Ishikawa (cell line): ENCODE results near the gene GLT6D1.

ENCODE experiments used
- CEBPB ChIP-seq: IDR thresholded peaks from 2 replicates; pipeline ENCODE4 v1.6.1; 2012
- CREB1 ChIP-seq: IDR thresholded peaks from 2 replicates; pipeline ENCODE4 v1.6.1; 2012; ENCODE audit warnings: low read depth
- EGR1 ChIP-seq: IDR thresholded peaks from 2 replicates; pipeline ENCODE4 v1.6.1; 2012
- EP300 ChIP-seq: IDR thresholded peaks from 2 replicates; pipeline ENCODE4 v1.6.1; 2012; ENCODE audit warnings: borderline replicate concordance
- FOXM1 ChIP-seq: IDR thresholded peaks from 2 replicates; pipeline ENCODE4 v1.6.1; 2012; ENCODE audit warnings: low read depth, borderline replicate concordance
- MAX ChIP-seq: IDR thresholded peaks from 2 replicates; pipeline ENCODE4 v1.6.1; 2012
- NFIC ChIP-seq: IDR thresholded peaks from 2 replicates; pipeline ENCODE4 v1.6.1; 2012
- RAD21 ChIP-seq: IDR thresholded peaks from 2 replicates; pipeline ENCODE4 v1.6.1; 2012; ENCODE audit warnings: low read depth
- REST ChIP-seq: IDR thresholded peaks from 2 replicates; pipeline ENCODE4 v1.6.1; 2012; ENCODE audit warnings: low read depth, mild to moderate bottlenecking
- TAF1 ChIP-seq: IDR thresholded peaks from 2 replicates; pipeline ENCODE4 v1.6.1; 2012; ENCODE audit warnings: low read depth, mild to moderate bottlenecking
- TCF12 ChIP-seq: IDR thresholded peaks from 2 replicates; pipeline ENCODE4 v1.6.1; 2012; ENCODE audit warnings: low read depth
- TEAD4 ChIP-seq: IDR thresholded peaks from 2 replicates; pipeline ENCODE4 v1.6.1; 2012
- USF1 ChIP-seq: IDR thresholded peaks from 2 replicates; pipeline ENCODE4 v1.6.1; 2012
- YY1 ChIP-seq: IDR thresholded peaks from 2 replicates; pipeline ENCODE4 v1.6.1; 2012; ENCODE audit warnings: low read depth
- ZBTB7A ChIP-seq: IDR thresholded peaks from 2 replicates; pipeline ENCODE4 v1.6.1; 2012; ENCODE audit warnings: low read depth

Gene GLT6D1

GRCh38 chr9:135582541-135582940 is 56.8 kb downstream of the GLT6D1 start:
- TF ChIP-seq FOXM1 (no peak), RAD21 (no peak), YY1 (no peak), TCF12 (no peak), TEAD4 (no peak), ZBTB7A (no peak), NFIC (no peak), USF1 (no peak), REST (no peak), EGR1 (no peak), CREB1 (no peak), CEBPB (no peak), EP300 (no peak), TAF1 (no peak), MAX (no peak)

DNA sequence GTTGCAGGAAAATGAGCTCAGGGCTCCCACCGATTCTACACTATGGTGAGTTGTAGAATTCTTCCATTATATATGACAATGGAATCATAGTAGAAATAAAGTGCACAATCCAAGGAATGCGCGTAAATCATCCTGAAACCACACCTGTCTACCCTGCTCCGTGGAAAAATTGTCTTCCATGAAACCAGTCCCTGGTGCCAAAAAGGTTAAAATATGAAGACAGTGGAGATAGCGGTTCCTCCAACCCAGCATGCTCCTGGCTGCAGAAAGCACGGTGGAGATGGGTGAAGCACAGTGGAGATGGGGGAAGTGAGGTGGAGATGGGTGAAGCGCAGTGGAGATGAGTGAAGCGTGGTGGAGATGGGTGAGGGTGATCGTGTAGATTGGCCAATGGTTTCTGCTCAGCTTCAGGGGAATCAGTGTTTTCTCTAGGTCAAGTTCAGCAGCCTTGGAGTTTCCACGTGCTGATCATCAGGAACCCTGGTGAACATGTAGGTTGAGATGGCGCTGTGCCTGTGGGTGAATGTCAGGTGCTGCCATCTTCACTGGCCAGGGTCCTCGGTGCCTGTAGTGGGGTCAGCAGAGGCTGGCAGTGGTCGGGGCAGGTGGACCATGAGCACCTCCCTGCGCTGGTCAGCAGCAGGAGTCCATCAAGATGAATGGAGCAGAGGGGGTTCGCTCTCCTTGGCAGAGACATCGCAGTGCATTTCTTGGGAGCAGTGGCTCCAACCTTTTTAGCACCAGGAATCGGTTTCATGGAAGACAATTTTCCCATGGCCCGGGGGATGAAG is 57.5 kb downstream of the GLT6D1 start:
- no peak for TF ChIP-seq NFIC
- TF ChIP-seq TCF12: no peak
- TF ChIP-seq TAF1: no peak
- TF ChIP-seq CEBPB: no peak
- TF ChIP-seq CREB1: no peak
- TF ChIP-seq FOXM1: no peak
- TF ChIP-seq RAD21: no peak
- no peak for TF ChIP-seq USF1
- no peak for TF ChIP-seq TEAD4
- TF ChIP-seq EGR1: no peak
- no peak for TF ChIP-seq ZBTB7A
- no peak for TF ChIP-seq EP300
- TF ChIP-seq YY1: no peak
- TF ChIP-seq MAX: no peak
- no peak for TF ChIP-seq REST

GRCh38 chr9:135580664-135581380 is 58.5 kb downstream of the GLT6D1 start:
- TF ChIP-seq EP300: no peak
- no peak for TF ChIP-seq YY1
- TF ChIP-seq USF1: no peak

DNA sequence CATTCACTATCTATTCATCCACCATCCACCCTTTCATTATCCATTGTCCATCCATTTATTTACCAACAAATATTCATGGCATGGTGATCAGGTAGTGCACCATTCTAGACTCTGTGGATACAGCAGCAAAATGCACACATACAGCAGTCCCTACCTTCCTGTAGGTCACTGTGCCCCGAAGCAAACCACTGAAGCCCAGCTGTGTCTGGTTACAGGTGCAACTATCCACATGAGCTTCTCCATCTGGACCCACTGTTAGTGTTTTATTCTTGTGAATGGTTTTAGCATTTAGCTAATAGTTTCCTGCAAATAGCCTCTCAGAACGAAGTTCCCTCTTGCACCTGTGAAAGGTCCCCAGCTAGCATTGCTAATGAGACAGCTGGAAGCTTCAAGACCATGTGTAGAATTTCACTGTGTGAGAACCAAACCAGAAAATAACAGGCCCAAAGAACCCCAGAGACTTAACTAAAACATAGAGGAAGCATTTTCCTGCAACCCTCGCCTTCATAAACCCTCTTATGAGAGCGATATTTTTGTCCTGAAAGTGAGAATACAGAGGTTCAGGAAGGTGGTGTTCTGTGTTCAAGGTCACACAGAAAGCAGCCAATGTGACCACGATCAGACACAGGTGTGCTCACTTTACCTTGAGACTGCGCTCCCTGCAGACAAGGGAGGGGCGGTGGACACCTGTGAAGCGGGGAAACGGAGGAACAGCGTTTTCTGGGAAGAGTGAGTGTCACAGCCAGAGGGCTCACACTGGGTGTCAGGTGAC is 59.3 kb downstream of the GLT6D1 start:
- TF ChIP-seq REST: no peak
